Lung (tissue), 12 donors: ENCODE data around the gene SEC14L1. TPM values are rescaled to one million over a fixed set of nuclear protein-coding genes. Genes with fewer than 3 reads are reported as not detected.

Experiments
- ATAC-seq: fragments of 200-7000 bp; cut with Tn5 transposase; one replicate; pipeline ENCODE4 v1.9.1; 2020; ENCODE audit warnings: moderate number of reproducible peaks; ENCODE audit not compliant: insufficient read depth, low FRiP score
- DNase-seq, 3 donors: peaks; one replicate each; pipeline ENCODE4 v3.0.0-alpha.2; 2013 to 2017
- H3K27ac ChIP-seq, 2 donors: one replicate each; pipeline ENCODE4 v1.5.1; 2013; ENCODE audit warnings: mild to moderate bottlenecking in 2 of 2, moderate library complexity in 2 of 2, control low read depth in 1 of 2, inconsistent platforms in 1 of 2, low read depth in 1 of 2, low read length in 1 of 2
- H3K27me3 ChIP-seq, 3 donors: one replicate each; pipeline ENCODE4 v1.5.1; 2013; ENCODE audit warnings: low read length in 2 of 3; ENCODE audit not compliant: control insufficient read depth in 3 of 3, insufficient read depth in 3 of 3
- H3K36me3 ChIP-seq, 4 donors: one replicate each; pipeline ENCODE4 v1.5.1; 2013; ENCODE audit warnings: low read length in 4 of 4, mild to moderate bottlenecking in 1 of 4, moderate library complexity in 1 of 4; ENCODE audit not compliant: control insufficient read depth in 4 of 4, insufficient read depth in 4 of 4
- H3K4me1 ChIP-seq, 5 donors: one replicate each; pipeline ENCODE4 v1.5.1; 2013; ENCODE audit warnings: low read length in 5 of 5, mild to moderate bottlenecking in 2 of 5, moderate library complexity in 1 of 5; ENCODE audit not compliant: control insufficient read depth in 5 of 5, insufficient read depth in 5 of 5
- H3K4me3 ChIP-seq: one replicate; pipeline ENCODE4 v1.5.1; 2013; ENCODE audit warnings: mild to moderate bottlenecking, control low read depth, moderate library complexity
- H3K9ac ChIP-seq, 2 donors: one replicate each; pipeline ENCODE4 v1.5.1; 2013; ENCODE audit warnings: low read length in 2 of 2, control low read depth in 1 of 2; ENCODE audit not compliant: insufficient read depth in 1 of 2
- H3K9me3 ChIP-seq, 4 donors: one replicate each; pipeline ENCODE4 v1.5.1; 2013; ENCODE audit warnings: low read length in 3 of 4, mild to moderate bottlenecking in 1 of 4, moderate library complexity in 1 of 4; ENCODE audit not compliant: control insufficient read depth in 4 of 4, insufficient read depth in 3 of 4
- WGBS, 2 donors: extraction: QIAGEN DNeasy Blood & Tissue Kit; methylation state at CpG; one replicate each; pipeline ENCODE4 v1.1.7; 2013; 5-methylcytosine and 5-hydroxymethylcytosine counted together
- polyA plus RNA-seq, 2 donors: library from polyadenylated mRNA; stranded (reverse); fragments of 200-250 nt; gene quantifications; one replicate each; pipeline ENCODE4 v1.2.1, GENCODE V29; 2013
- total RNA-seq, 2 donors: library from RNA; depleted of rRNA in 1 of 2; stranded (reverse); fragments of >200 nt in 1 of 2; gene quantifications; one replicate each; pipeline ENCODE4 v1.2.1, GENCODE V29; 2014 to 2021
- TF ChIP-seq, protein P1 (sequence below): IDR thresholded peaks from 2 replicates; pipeline ENCODE4 v1.5.1; 2012; ENCODE audit warnings: mild to moderate bottlenecking; ENCODE audit errors: control extremely low read depth, extremely low read depth
- donor health status: control.
- donor health status: control.
- donor health status: Bipolar disorder and iron deficiency.
- donor health status: healthy.
- donor health status: DM: yes; HTN: yes; CAD: no.

SEC14L1 gene
- total and polyA plus RNA-seq, 4 donors: 41.6 to 171 (median 135) TPM

DNA sequence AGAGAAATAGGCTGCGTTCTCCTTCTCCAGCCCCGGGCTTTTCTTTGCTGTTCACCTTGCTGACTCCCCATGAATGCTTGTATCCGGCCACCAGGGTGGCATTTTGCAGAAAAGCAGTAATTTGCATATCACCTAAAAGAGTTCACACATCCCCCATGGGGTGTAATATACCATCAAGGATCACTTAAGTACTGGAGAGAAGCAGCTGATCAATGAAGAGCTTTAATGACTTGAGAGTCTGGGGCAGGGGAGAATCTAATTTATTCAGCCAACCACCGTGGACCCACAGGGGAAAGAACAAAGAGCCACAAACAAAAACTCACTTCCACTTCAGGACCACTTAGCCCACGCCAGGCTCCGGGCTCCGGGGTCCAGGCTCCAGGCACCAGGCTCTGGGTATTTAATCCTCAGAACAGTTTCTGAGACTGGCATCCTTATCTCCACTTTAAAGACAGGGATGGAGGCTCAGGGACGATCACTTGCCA, 33.9 kb upstream of the SEC14L1 start:
- no peaks in the 10 kb centered on the region for H3K27me3 ChIP-seq
- H3K36me3 ChIP-seq: no peaks in the 10 kb centered on the region
- 71 to 83% methylated on average over 8 of the region's 8 CpGs for WGBS, 2 donors
- H3K4me1 ChIP-seq: peaks cover 0 to 21% (median 11%) of the 10 kb centered on the region in 5 donors
- H3K27ac ChIP-seq: peak overlapping the region in 1 of 2 donors; percentile 37
- no peak for ATAC-seq
- H3K9ac ChIP-seq: no peak overlapping the region
- H3K4me3 ChIP-seq: no peak overlapping the region
- no peaks in the 10 kb centered on the region for H3K9me3 ChIP-seq
- no peak for DNase-seq
- TF ChIP-seq, protein P1, sequence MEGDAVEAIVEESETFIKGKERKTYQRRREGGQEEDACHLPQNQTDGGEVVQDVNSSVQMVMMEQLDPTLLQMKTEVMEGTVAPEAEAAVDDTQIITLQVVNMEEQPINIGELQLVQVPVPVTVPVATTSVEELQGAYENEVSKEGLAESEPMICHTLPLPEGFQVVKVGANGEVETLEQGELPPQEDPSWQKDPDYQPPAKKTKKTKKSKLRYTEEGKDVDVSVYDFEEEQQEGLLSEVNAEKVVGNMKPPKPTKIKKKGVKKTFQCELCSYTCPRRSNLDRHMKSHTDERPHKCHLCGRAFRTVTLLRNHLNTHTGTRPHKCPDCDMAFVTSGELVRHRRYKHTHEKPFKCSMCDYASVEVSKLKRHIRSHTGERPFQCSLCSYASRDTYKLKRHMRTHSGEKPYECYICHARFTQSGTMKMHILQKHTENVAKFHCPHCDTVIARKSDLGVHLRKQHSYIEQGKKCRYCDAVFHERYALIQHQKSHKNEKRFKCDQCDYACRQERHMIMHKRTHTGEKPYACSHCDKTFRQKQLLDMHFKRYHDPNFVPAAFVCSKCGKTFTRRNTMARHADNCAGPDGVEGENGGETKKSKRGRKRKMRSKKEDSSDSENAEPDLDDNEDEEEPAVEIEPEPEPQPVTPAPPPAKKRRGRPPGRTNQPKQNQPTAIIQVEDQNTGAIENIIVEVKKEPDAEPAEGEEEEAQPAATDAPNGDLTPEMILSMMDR: no peak

DNA sequence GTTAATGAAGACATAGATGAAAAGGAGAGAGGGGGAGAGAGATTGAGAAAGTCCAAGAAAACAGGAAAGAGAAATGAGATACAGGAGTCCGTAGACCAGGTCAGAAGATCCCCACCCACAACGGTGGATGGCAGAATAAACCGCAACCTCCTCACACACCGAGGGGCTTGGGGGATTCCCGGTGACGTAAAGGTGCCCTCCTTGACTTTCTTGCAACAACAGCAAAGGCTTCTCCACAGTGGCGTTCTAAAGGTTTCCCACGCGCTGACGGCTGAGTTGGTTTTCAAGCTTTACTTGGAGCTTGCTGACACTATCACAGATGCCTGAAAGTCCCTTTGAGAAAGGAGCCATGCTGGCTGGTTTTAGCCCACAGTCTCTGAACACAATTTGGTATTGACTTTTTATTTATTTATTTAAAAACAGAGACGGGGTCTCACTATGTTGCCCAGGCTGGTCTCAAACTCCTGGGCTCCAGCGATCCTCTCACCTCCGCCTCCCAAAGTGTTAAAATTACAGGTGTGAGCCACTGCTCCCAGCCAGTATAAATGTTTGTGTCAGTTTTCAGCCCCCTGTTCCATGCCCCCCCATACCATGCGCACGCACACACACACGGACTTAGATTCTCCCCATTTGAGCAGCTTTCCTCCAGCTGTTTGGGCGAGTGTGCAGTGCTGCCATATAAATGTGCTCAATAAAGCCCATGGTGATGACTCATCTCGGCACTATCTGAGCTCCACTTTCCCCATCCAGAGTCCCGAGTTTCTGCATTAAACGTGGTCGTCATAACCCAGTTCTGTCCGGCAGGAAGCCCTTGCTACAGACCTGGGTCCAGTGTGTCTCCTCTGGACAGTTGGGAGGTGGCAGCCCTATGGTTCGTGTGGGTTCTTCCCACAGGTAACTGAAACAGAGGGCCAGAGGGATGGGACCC, 33.0 kb upstream of the SEC14L1 start:
- peaks cover 0 to 21% (median 12%) of the 10 kb centered on the region in 5 donors for H3K4me1 ChIP-seq
- DNase-seq (no peak), ATAC-seq (no peak)
- H3K9me3 ChIP-seq: no peaks in the 10 kb centered on the region
- no peaks in the 10 kb centered on the region for H3K36me3 ChIP-seq
- TF ChIP-seq, protein P1: no peak
- 87% methylated on average over 23 of the region's 23 CpGs for WGBS, 2 donors
- peak overlapping the region in 1 of 2 donors; percentile 37 for H3K27ac ChIP-seq
- H3K9ac ChIP-seq: no peak overlapping the region
- H3K27me3 ChIP-seq: no peaks in the 10 kb centered on the region
- H3K4me3 ChIP-seq: no peak overlapping the region

DNA sequence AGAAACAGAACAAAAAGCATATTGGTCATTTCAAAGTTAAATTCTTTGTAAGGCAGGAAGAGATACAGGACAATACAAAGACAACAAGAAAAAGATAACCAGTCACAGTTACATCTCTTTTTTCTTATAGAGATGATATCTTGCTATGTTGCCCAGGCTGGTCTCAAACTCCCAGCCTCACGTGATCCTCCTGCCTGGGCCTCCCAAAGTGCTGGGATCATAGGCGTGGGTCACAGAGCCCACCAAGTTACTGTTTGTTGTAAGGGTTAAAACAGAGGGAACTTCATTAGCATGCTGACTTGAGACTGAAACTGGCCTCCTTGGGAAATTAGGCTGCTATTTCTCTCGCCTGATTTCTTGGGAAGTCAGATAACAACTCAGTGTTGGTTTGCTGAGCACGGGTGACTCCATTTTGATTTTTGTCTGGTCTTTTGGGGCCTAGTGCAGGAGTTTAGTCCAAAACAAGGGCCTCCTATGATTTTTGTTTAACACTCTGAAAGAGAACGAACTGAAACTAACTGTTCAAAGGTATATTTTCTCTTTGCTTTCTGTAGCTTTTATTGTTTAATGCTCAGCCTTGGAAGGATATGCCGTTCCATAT, 31.5 kb upstream of the SEC14L1 start:
- ATAC-seq: no peak
- 55 to 69% methylated on average over 6 of the region's 6 CpGs for WGBS, 2 donors
- Histone ChIP-seq H3K4me3 (no peak overlapping the region), H3K27me3 (no peaks in the 10 kb centered on the region), H3K9me3 (no peaks in the 10 kb centered on the region), H3K36me3 (no peaks in the 10 kb centered on the region), H3K27ac (peak overlapping the region; percentile 74 to 89), H3K4me1 (peaks cover 0 to 21% (median 13%) of the 10 kb centered on the region in 5 donors), H3K9ac (no peak overlapping the region)
- no peak for DNase-seq
- TF ChIP-seq, protein P1: no peak
